Measurements from ENCODE around the gene PRDM2.

PRDM2 gene

DNA sequence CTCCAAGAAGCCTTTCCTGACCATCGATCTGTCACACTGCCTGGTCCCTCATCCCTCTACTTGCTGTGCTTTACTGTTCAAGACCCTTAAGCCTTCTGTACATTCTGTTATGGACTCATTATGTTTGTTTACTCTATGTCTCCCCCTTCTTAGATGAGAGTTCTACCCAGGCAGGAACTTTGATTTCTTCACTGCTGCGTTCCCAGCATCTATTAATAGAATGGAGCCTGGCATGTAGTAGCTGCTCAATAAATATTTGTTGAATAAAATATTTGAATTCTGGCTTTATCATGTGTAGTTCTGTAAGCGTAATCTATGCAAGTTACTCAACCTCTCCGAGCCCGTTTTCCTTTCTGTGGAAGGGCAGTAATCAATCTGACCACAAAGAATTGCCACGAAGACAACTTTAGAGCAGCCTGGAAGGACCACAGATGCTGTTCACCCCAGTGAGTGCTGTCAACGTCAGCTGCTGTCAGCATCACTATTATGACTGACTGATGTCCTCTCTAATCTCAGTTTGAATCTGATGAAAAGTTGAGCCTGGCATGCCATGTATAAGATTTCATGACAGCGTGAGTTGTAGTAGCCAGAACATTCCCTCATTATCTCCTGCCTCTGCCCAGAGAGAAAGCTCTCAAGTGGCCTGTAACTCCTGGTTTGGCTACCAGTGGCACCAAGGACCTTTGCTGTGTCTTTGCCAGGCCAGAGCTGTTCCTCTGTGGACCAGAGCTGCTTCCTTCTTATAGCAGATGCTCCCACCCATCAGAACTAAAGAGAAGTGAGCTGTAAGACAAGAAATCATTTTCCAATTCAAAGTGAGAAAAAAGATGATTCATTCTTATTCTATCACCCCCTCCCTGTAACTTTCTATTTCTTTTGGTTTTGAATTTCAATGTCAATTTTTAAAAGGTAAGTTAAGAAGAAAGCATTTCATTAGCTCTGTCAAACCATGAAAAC is 94.5 kb downstream of the PRDM2 start:
- no peak for DNase-seq

GRCh38 chr1:13797397-13797796 is 97.4 kb downstream of the PRDM2 start:
- no peak for DNase-seq

GRCh38 chr1:13798120-13798519 is 98.1 kb downstream of the PRDM2 start:
- DNase-seq = no peak

- DNase-seq = no peak
Observed at GRCh38 chr1:13799502-13800283, 99.7 kb downstream of the PRDM2 start.

- no peak for DNase-seq
Observed at GRCh38 chr1:13801232-13801631, 101.2 kb downstream of the PRDM2 start.

GRCh38 chr1:13801655-13802486 is 101.9 kb downstream of the PRDM2 start:
- DNase-seq = no peak

- no peak for DNase-seq
Observed at GRCh38 chr1:13802782-13803545, 103.0 kb downstream of the PRDM2 start.

- DNase-seq = no peak
Observed at GRCh38 chr1:13803546-13804239, 103.7 kb downstream of the PRDM2 start.

DNA sequence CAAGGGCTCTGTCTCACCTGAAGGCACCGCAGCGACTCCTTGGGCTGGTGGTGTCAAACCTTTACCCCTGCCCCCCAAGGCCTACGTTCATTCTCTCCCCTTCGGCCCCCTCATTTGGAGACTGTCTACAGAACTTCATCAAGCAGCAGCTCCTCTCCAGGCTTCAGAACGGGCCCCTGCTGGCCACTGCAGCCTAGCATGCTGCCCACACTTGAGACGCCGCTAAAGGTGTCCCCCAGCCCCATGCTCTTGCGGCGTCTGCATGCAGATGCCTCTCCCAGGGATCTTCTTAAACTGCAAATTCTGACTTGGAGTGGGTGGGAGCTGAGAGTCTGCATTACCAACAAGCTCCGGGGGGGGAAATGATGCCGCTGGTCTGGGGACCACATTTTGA is 104.2 kb downstream of the PRDM2 start:
- DNase-seq = no peak

DNA sequence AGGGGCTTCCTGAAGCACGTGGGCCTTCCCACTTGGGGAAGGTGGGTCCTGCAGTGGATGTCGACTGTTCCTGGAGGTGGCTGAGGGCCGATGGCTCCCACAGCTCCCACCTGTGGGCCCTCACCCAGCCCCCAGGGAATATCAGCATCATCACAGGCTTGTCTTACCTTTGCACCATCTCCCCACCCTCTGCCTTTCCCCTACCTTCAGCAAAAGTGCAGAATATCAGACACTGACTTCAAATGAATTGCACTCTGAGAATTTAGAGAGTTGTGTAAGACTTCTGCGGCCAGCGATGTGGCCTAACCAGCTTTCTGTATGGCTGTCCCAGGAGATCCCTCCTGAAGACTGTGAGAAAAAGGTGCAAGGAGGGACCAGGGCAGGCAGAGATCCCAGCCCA is 105.4 kb downstream of the PRDM2 start:
- no peak for DNase-seq

DNA sequence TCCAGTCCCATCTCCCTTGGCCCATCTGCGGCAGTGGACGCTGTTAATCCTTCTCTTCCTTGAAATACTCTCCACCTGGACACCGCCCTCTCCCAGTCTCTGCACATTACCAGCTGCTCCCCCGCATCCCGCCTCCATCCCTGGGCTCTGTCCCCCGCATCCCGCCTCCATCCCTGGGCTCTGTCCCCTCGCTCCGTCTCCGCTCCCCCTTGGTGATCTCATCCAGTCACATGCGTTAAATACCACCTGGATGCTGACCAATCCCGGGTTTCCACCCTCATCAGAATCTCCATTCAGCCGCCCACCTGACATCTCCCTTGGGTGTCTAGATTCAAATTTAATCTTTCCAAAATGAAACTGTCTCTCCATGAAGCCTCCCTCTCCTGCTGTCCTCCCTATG is 106.1 kb downstream of the PRDM2 start:
- DNase-seq = no peak

DNA sequence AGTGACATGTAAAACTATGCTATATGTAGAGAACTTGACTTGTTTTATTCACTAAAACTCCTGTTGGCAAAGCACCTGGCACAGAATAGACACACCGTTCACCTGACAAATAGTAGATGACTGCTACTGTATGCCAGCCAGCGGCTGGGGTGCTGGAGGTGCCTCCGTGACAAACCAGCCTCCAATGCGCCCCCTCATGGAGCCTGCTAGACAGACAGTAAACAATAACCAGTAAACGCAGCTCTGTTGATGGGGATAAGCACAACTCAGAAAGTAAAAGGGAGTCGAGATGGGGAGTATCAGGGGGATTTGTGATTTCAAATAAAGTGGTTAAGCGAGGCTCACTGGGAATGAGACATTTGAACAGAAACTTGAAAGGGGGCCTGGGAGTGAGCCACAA is 107.2 kb downstream of the PRDM2 start:
- DNase-seq = peak; percentile 42

DNA sequence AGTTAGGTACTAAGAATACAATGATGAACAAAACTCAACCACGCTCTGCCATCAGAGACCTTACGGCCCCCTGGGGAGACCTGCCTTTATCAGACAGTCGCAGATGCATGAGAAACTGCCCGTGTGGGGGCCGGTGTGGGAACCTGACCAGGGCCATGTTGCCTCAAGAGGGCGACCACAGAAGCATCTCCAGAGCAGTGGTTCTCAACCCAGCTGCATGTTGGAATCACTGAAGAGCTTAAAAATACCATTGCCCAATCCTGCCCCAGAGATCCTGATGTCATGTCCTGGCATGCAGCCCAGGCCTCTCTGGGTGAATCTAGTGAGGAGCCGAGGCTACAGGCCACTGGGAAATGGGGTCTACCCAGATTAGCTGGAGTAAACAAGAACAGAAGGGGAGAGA is 108.7 kb downstream of the PRDM2 start:
- DNase-seq = peak; percentile 43

GRCh38 chr1:13809461-13810159 is 109.6 kb downstream of the PRDM2 start:
- no peak for DNase-seq

- DNase-seq = no peak
Observed at GRCh38 chr1:13812456-13813397, 112.7 kb downstream of the PRDM2 start.

GRCh38 chr1:13813398-13814012 is 113.5 kb downstream of the PRDM2 start:
- DNase-seq = peak; percentile 41

GRCh38 chr1:13814131-13814530 is 114.1 kb downstream of the PRDM2 start:
- no peak for DNase-seq

DNA sequence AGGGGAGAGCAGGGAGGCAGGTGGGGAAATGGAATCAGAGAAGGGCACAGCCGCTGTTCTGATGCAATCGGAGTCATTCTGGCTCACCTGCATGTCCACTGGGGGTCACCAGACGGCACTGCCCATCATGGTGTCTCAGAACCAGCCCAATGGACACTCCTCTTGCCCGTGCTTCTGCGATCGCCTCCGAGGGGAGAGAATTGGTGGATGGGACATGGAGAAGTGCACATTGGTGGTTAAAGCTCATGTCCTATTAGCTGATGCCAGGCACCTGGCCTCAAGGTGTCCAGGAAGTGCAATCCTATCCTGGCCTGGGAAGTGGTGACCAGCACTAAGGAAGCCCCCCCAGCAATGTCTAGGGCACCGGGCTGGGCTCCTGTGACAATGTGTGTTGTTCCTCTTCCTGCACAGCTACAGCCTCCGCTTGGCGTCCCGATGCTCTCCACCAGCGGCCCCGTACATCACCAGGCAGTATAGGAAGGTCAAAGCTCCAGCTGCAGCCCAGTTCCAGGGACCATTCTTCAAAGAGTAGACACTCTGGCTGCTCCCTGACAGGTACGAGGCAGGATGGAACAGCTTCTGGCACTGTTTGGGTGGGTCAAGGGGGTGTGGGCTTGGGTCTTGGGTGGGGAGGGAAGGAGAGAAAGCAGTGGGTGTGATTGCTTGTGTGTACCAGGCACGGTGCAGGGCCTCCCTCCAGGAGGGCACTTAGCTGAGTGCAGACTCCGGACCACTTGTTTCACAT is 116.2 kb downstream of the PRDM2 start:
- no peak for DNase-seq

DNA sequence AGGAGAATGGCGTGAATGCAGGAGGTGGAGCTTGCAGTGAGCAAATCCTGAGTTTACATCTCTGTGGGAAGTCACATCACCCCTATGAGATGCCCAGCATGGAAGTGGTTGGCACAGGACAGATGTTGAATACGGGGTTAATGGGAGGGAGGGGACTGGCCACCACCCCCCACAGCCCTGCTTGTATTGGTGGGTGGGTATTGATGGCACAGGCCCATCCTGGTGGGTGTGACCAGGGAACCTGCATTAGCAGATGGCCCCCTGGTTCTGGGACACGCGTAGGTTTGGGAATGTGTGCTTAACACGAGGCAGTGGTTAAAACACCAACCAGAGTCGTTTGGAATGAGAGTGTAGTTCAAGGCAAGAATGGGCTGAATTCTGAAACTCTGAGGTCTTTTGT is 117.9 kb downstream of the PRDM2 start:
- DNase-seq = no peak

All from EL (cell line).